HEK293T (cell line): ENCODE results near the gene CD300A.

Experiments used
- BHLHE40 ChIP-seq: fragments of 450-650 bp; IDR thresholded peaks from 2 replicates; pipeline ENCODE4 v1.6.1; 2016; ENCODE audit warnings: mild to moderate bottlenecking, moderate library complexity, borderline replicate concordance
- FOXA1 ChIP-seq: fragments of 450-650 bp; IDR thresholded peaks from 2 replicates; pipeline ENCODE4 v1.6.1; 2016; ENCODE audit warnings: mild to moderate bottlenecking
- FOXK2 ChIP-seq: fragments of 450-650 bp; IDR thresholded peaks from 2 replicates; pipeline ENCODE4 v1.6.1; 2016; ENCODE audit warnings: mild to moderate bottlenecking
- FOXM1 ChIP-seq: fragments of 450-650 bp; IDR thresholded peaks from 2 replicates; pipeline ENCODE4 v1.6.1; 2017; ENCODE audit warnings: mild to moderate bottlenecking, borderline replicate concordance
- HDGF ChIP-seq: fragments of 450-650 bp; IDR thresholded peaks from 2 replicates; pipeline ENCODE4 v1.6.1; 2017; ENCODE audit warnings: antibody characterized with exemption, borderline replicate concordance
- L3MBTL2 ChIP-seq: fragments of 450-650 bp; conservative IDR thresholded peaks from 2 replicates; pipeline ENCODE4 v1.6.1; 2016; ENCODE audit warnings: mild to moderate bottlenecking
- LEF1 ChIP-seq: fragments of 450-650 bp; IDR thresholded peaks from 2 replicates; pipeline ENCODE4 v1.6.1; 2017; ENCODE audit warnings: mild to moderate bottlenecking, borderline replicate concordance
- NFRKB ChIP-seq: fragments of 450-650 bp; IDR thresholded peaks from 2 replicates; pipeline ENCODE4 v1.6.1; 2016; ENCODE audit warnings: mild to moderate bottlenecking, moderate library complexity
- PKNOX1 ChIP-seq: fragments of 450-650 bp; IDR thresholded peaks from 2 replicates; pipeline ENCODE4 v1.6.1; 2016
- SP1 ChIP-seq: fragments of 450-650 bp; IDR thresholded peaks from 2 replicates; pipeline ENCODE4 v1.6.1; 2017
- SUZ12 ChIP-seq: fragments of 450-650 bp; IDR thresholded peaks from 2 replicates; pipeline ENCODE4 v1.6.1; 2016; ENCODE audit warnings: mild to moderate bottlenecking
- TARDBP ChIP-seq: fragments of 450-650 bp; IDR thresholded peaks from 2 replicates; pipeline ENCODE4 v1.6.1; 2016

DNA sequence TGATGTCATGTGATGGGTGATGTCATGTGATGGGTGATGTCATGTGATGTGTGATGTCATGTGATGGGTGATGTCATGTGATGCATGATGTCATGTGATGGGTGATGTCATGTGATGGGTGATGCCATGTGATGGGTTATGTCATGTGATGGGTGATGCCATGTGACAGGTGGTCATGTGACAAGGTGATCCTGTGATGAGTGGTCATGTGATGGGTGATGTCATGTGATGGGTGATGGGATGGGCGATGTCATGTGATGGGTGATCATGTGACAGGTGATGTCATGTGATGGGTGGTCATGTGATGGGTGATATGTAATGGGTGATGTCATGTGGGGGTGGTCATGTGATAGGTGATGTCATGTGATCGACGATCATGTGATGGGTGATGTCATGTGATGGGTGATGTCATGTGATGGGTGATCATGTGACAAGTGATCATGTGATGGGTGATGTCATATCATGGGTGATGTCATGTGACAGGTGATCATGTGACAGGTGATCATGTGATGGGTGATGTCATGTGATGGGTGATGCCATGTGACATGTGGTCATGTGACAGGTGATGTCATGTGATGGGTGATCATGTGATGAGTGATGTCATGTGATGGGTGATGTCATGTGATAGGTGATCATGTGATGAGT is 47.7 kb downstream of the CD300A start:
- TF ChIP-seq L3MBTL2 (peak; percentile 64), FOXA1 (no peak), SP1 (no peak; the same call in 1 of the 2 replicates), FOXK2 (no peak; the same call in 1 of the 2 replicates), PKNOX1 (peak; percentile 87), NFRKB (peak; percentile 52), TARDBP (peak; percentile 99), HDGF (no peak), LEF1 (no peak), BHLHE40 (no peak), SUZ12 (no peak), FOXM1 (peak; percentile 33; the same call in 1 of the 2 replicates)
